Ishikawa (cell line): Measurements from ENCODE around the gene RPL26.

Experiments
- CREB1 ChIP-seq: IDR thresholded peaks from 2 replicates; pipeline ENCODE4 v1.6.1; 2012; ENCODE audit warnings: low read depth
- EP300 ChIP-seq: IDR thresholded peaks from 2 replicates; pipeline ENCODE4 v1.6.1; 2012; ENCODE audit warnings: borderline replicate concordance
- FOXM1 ChIP-seq: IDR thresholded peaks from 2 replicates; pipeline ENCODE4 v1.6.1; 2012; ENCODE audit warnings: low read depth, borderline replicate concordance
- NFIC ChIP-seq: IDR thresholded peaks from 2 replicates; pipeline ENCODE4 v1.6.1; 2012
- RAD21 ChIP-seq: IDR thresholded peaks from 2 replicates; pipeline ENCODE4 v1.6.1; 2012; ENCODE audit warnings: low read depth
- TAF1 ChIP-seq: IDR thresholded peaks from 2 replicates; pipeline ENCODE4 v1.6.1; 2012; ENCODE audit warnings: low read depth, mild to moderate bottlenecking
- YY1 ChIP-seq: IDR thresholded peaks from 2 replicates; pipeline ENCODE4 v1.6.1; 2012; ENCODE audit warnings: low read depth
- TF ChIP-seq, protein P1 (sequence below): IDR thresholded peaks from 2 replicates; pipeline ENCODE4 v1.6.1; 2012; ENCODE audit warnings: low read depth, mild to moderate bottlenecking

DNA sequence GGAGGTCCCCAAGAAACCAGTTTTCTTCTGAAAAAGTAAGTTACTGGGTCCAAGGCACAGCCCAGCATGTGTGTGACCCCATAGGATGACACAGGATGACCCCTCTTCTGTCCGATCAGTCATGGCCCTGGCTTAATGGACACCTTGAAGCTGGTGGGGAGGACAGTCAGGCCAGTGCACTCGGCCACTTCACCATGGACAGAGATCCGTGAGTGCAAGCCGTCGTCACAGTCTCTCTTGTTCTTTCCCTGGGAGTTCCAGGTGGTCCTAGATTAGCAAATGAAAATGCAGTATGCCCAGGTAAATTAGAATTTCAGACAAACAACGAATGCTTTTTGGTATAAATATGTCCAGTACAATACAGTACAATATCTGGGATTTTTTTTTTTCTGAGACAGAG, 16.0 kb upstream of the RPL26 start:
- TF ChIP-seq NFIC (no peak), CREB1 (no peak), FOXM1 (no peak), EP300 (no peak), TAF1 (no peak), RAD21 (no peak), YY1 (no peak)
- TF ChIP-seq, protein P1, sequence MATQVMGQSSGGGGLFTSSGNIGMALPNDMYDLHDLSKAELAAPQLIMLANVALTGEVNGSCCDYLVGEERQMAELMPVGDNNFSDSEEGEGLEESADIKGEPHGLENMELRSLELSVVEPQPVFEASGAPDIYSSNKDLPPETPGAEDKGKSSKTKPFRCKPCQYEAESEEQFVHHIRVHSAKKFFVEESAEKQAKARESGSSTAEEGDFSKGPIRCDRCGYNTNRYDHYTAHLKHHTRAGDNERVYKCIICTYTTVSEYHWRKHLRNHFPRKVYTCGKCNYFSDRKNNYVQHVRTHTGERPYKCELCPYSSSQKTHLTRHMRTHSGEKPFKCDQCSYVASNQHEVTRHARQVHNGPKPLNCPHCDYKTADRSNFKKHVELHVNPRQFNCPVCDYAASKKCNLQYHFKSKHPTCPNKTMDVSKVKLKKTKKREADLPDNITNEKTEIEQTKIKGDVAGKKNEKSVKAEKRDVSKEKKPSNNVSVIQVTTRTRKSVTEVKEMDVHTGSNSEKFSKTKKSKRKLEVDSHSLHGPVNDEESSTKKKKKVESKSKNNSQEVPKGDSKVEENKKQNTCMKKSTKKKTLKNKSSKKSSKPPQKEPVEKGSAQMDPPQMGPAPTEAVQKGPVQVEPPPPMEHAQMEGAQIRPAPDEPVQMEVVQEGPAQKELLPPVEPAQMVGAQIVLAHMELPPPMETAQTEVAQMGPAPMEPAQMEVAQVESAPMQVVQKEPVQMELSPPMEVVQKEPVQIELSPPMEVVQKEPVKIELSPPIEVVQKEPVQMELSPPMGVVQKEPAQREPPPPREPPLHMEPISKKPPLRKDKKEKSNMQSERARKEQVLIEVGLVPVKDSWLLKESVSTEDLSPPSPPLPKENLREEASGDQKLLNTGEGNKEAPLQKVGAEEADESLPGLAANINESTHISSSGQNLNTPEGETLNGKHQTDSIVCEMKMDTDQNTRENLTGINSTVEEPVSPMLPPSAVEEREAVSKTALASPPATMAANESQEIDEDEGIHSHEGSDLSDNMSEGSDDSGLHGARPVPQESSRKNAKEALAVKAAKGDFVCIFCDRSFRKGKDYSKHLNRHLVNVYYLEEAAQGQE, result peak; percentile 45; the same call in 1 of the 2 replicates
